Measurements from ENCODE around the gene IL1RAP.

GRCh38 chr3:190644766-190645165 lies 130.9 kb downstream of the IL1RAP start:
- TF ChIP-seq CTCF (IDR thresholded peaks at IDR 0.05) (no peak), POLR2A (IDR thresholded peaks at IDR 0.05) (no peak)
